SK-N-SH treated with all-trans-retinoic acid at 6 μM for 48 hours (cell line): Measurements from ENCODE around the gene PCDHB5.
"Not testable (repeated sequence)": the region's sequence is repeated elsewhere in the genome, so short reads cannot be mapped to it uniquely, and the experiment has no call there.

Experiments
- ATAC-seq: fragments of 200-7000 bp; cut with Tn5 transposase; 3 replicates; pipeline ENCODE4 v1.9.1; 2020; ENCODE audit warnings: mild to moderate bottlenecking, moderate library complexity
- ARNTL ChIP-seq: fragments of 450-650 bp; formaldehyde crosslinking; IDR thresholded peaks from 2 replicates; pipeline ENCODE4 v1.5.0; 2020; ENCODE audit warnings: low read depth, mild to moderate bottlenecking, moderate library complexity, borderline replicate concordance
- BACH2 ChIP-seq: fragments of 250-450 bp; sonication (Bioruptor Pico); IDR thresholded peaks from 2 replicates; pipeline ENCODE4 v1.9.0; 2021; ENCODE audit warnings: mild to moderate bottlenecking, borderline replicate concordance
- CREB5 ChIP-seq: fragments of 250-450 bp; sonication (Bioruptor Pico); IDR thresholded peaks from 2 replicates; pipeline ENCODE4 v1.5.1; 2020; ENCODE audit warnings: low read depth, mild to moderate bottlenecking, moderate library complexity
- CSDC2 ChIP-seq: fragments of 250-450 bp; sonication (Bioruptor Pico); IDR thresholded peaks from 2 replicates; pipeline ENCODE4 v1.5.0; 2020; ENCODE audit warnings: mild to moderate bottlenecking, moderate library complexity
- CSRNP3 ChIP-seq: fragments of 250-450 bp; sonication (Bioruptor Pico); IDR thresholded peaks from 2 replicates; pipeline ENCODE4 v1.5.1; 2021; ENCODE audit warnings: mild to moderate bottlenecking, moderate library complexity
- ESRRG ChIP-seq: fragments of 250-450 bp; sonication (Bioruptor Pico); IDR thresholded peaks from 2 replicates; pipeline ENCODE4 v1.6.1; 2021; ENCODE audit warnings: mild to moderate bottlenecking
- GLIS3 ChIP-seq: fragments of 250-450 bp; sonication (Bioruptor Pico); IDR thresholded peaks from 2 replicates; pipeline ENCODE4 v1.5.0; 2020; ENCODE audit warnings: mild to moderate bottlenecking, moderate library complexity
- ISL1 ChIP-seq: fragments of 250-450 bp; sonication (Bioruptor Pico); IDR thresholded peaks from 2 replicates; pipeline ENCODE4 v2.1.2; 2022; ENCODE audit warnings: mild to moderate bottlenecking, moderate library complexity
- OSR1 ChIP-seq: fragments of 250-450 bp; sonication (Bioruptor Pico); IDR thresholded peaks from 2 replicates; pipeline ENCODE4 v1.8.0; 2022; ENCODE audit warnings: moderate library complexity, mild to moderate bottlenecking, inconsistent platforms
- POU6F1 ChIP-seq: fragments of 250-450 bp; sonication (Bioruptor Pico); IDR thresholded peaks from 2 replicates; pipeline ENCODE4 v1.8.0; 2021; ENCODE audit warnings: low read depth, mild to moderate bottlenecking, moderate library complexity, borderline replicate concordance
- PPARA ChIP-seq: fragments of 250-450 bp; sonication (Bioruptor Pico); IDR thresholded peaks from 2 replicates; pipeline ENCODE4 v1.5.0; 2020; ENCODE audit warnings: mild to moderate bottlenecking, borderline replicate concordance
- RARB ChIP-seq: fragments of 250-450 bp; sonication (Bioruptor Pico); IDR thresholded peaks from 2 replicates; pipeline ENCODE4 v1.8.0; 2021; ENCODE audit warnings: mild to moderate bottlenecking, moderate library complexity
- SNAI2 ChIP-seq: fragments of 250-450 bp; sonication (Bioruptor Pico); IDR thresholded peaks from 2 replicates; pipeline ENCODE4 v1.5.0; 2020; ENCODE audit warnings: mild to moderate bottlenecking, moderate library complexity
- TCF4 ChIP-seq: fragments of 250-450 bp; sonication (Bioruptor Pico); IDR thresholded peaks from 2 replicates; pipeline ENCODE4 v1.8.0; 2021; ENCODE audit warnings: mild to moderate bottlenecking, moderate library complexity, borderline replicate concordance
- TOX ChIP-seq: fragments of 250-450 bp; sonication (Bioruptor Pico); IDR thresholded peaks from 2 replicates; pipeline ENCODE4 v1.8.0; 2021; ENCODE audit warnings: mild to moderate bottlenecking, moderate library complexity, borderline replicate concordance
- TSHZ2 ChIP-seq: fragments of 250-450 bp; sonication (Bioruptor Pico); IDR thresholded peaks from 2 replicates; pipeline ENCODE4 v1.5.0; 2020; ENCODE audit warnings: mild to moderate bottlenecking, moderate library complexity
- ZC3H10 ChIP-seq: fragments of 250-450 bp; sonication (Bioruptor Pico); IDR thresholded peaks from 2 replicates; pipeline ENCODE4 v1.5.1; 2021; ENCODE audit warnings: mild to moderate bottlenecking, moderate library complexity
- ZFP3 ChIP-seq: fragments of 250-450 bp; sonication (Bioruptor Pico); IDR thresholded peaks from 2 replicates; pipeline ENCODE4 v1.5.0; 2020; ENCODE audit warnings: mild to moderate bottlenecking, moderate library complexity
- ZFP30 ChIP-seq: fragments of 450-650 bp; formaldehyde crosslinking; IDR thresholded peaks from 2 replicates; pipeline ENCODE4 v1.5.0; 2022; ENCODE audit warnings: mild to moderate bottlenecking, moderate library complexity
- ZNF565 ChIP-seq: fragments of 450-650 bp; formaldehyde crosslinking; conservative IDR thresholded peaks from 2 replicates; pipeline ENCODE4 v1.5.0; 2020; ENCODE audit warnings: low read depth, mild to moderate bottlenecking, moderate library complexity
- ZNF70 ChIP-seq: fragments of 450-650 bp; formaldehyde crosslinking; IDR thresholded peaks from 2 replicates; pipeline ENCODE4 v1.5.0; 2020; ENCODE audit warnings: mild to moderate bottlenecking, moderate library complexity

The PCDHB5 gene

GRCh38 chr5:141172381-141173204 lies 37.6 kb downstream of the PCDHB5 start, which contains the start of gene PCDHB7:
Gene PCDHB7 (plus strand): TSS chr5:141172644. CDS start chr5:141172836, 192 bp downstream.
- TF ChIP-seq RARB (CRISPR knock-in tag) (no peak), PPARA (no peak), ISL1 (CRISPR knock-in tag) (no peak), POU6F1 (CRISPR knock-in tag) (no peak), OSR1 (CRISPR knock-in tag) (no peak), GLIS3 (CRISPR knock-in tag) (no peak), ARNTL (CRISPR knock-in tag) (no peak), TSHZ2 (CRISPR knock-in tag) (no peak), ZNF565 (CRISPR knock-in tag) (no peak), TOX (CRISPR knock-in tag) (no peak), ZFP30 (no peak), BACH2 (CRISPR knock-in tag) (no peak), SNAI2 (no peak), ZNF70 (CRISPR knock-in tag) (no peak), CSDC2 (CRISPR knock-in tag) (no peak), ZC3H10 (no peak), CREB5 (no peak), CSRNP3 (no peak), ZFP3 (CRISPR knock-in tag) (no peak)
- peak; percentile 42; the same call in 1 of the 3 replicates for ATAC-seq

- ATAC-seq: not testable (repeated sequence)
These were observed 39.5 kb downstream of the PCDHB5 start for GRCh38 chr5:141174291-141175104.

GRCh38 chr5:141175933-141176332 lies 40.9 kb downstream of the PCDHB5 start:
- no peak for ATAC-seq
- no peak for TF ChIP-seq ARNTL (CRISPR knock-in tag)
- no peak for TF ChIP-seq TOX (CRISPR knock-in tag)
- TF ChIP-seq CSDC2 (CRISPR knock-in tag): no peak
- no peak for TF ChIP-seq ZFP3 (CRISPR knock-in tag)
- no peak for TF ChIP-seq GLIS3 (CRISPR knock-in tag)
- TF ChIP-seq RARB (CRISPR knock-in tag): no peak
- no peak for TF ChIP-seq POU6F1 (CRISPR knock-in tag)
- TF ChIP-seq ZNF70 (CRISPR knock-in tag): no peak
- TF ChIP-seq TCF4 (CRISPR knock-in tag): no peak
- no peak for TF ChIP-seq ESRRG (CRISPR knock-in tag)
- TF ChIP-seq CSRNP3: no peak
- TF ChIP-seq TSHZ2 (CRISPR knock-in tag): no peak
- no peak for TF ChIP-seq ZFP30
- no peak for TF ChIP-seq ZNF565 (CRISPR knock-in tag)
- no peak for TF ChIP-seq SNAI2
